ENCODE measurements around the gene MGME1.

MGME1 gene

DNA sequence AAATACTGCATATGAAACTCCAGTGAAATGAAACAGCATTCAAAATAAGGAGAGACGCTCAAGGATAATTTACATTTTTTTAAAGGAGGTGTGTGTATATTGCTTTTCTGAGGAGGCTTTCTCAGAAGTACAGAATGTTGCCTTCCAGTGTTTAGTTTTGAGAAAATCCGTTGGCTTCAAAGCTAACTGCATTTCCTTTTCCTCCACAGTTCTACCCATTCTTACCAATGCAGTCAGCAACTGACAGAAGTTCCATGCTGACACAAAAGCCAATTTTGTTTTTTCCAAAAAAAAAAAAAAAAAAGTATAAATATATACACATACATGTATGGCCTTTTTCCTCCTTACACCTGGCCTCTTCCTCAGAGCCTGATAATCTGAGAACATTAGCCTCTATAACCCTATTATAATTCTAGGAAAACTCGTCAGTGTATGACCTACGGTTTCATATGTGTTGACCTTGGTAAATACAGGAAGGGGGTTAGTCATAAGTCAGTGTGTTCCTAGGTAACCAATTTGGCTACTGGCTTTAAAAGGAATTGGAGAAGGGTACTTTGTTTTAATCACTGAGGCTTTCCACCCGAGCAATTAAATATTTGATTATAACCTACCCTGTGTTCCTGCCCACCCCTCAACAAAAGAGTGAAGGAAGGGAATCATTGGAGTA is 24.2 kb downstream of the MGME1 start:
- DNase-seq (ENCODE audit: low read depth in 2 of 2) = no peak

DNA sequence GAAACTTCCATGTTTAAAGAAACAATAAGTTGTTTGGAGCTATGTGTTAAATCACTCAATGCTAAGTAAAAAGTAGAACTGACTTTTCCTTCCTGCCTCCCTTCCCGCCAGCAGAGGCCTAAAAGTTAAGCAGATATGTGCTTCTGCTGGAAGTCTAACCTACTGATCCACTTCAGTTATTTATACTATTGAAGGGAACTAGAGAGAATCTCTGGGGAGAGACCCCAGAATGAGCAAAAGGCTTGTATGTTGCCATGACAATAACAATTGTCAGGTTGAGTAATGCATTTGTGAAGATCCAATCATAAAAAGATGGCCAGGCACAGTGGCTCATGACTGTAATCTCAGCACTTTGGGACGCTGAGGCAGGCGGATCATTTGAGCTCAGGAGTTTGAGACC is 24.7 kb downstream of the MGME1 start:
- no peak for DNase-seq (ENCODE audit: low read depth in 2 of 2)

- DNase-seq (ENCODE audit: low read depth in 2 of 2) = peak in 1 of 2 donors; percentile 26
Measured at GRCh38 chr20:17995967-17996819, 27.4 kb downstream of the MGME1 start.

DNA sequence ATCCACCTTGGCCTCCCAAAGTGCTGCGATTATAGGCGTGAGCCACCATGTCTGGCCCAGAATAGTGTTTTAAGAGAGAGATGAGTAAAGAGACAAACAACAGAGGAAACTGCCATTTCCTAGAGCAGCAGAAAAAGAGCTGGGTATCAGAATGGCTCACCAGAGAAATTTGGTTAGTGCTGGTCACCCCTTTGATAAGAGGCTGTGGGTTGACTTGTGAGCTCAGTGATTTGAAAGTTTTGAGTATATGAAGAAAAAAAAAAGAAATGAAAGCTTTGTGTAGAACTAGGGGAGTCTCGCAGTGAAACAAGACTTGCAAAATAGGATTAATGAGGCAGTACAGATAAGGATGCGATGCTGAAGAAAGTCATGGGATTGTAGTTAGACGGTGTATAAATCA is 29.6 kb downstream of the MGME1 start:
- DNase-seq (ENCODE audit: low read depth in 2 of 2) = no peak

- no peak for DNase-seq (ENCODE audit: low read depth in 2 of 2)
Measured at GRCh38 chr20:17999566-17999965, 30.7 kb downstream of the MGME1 start.

DNA sequence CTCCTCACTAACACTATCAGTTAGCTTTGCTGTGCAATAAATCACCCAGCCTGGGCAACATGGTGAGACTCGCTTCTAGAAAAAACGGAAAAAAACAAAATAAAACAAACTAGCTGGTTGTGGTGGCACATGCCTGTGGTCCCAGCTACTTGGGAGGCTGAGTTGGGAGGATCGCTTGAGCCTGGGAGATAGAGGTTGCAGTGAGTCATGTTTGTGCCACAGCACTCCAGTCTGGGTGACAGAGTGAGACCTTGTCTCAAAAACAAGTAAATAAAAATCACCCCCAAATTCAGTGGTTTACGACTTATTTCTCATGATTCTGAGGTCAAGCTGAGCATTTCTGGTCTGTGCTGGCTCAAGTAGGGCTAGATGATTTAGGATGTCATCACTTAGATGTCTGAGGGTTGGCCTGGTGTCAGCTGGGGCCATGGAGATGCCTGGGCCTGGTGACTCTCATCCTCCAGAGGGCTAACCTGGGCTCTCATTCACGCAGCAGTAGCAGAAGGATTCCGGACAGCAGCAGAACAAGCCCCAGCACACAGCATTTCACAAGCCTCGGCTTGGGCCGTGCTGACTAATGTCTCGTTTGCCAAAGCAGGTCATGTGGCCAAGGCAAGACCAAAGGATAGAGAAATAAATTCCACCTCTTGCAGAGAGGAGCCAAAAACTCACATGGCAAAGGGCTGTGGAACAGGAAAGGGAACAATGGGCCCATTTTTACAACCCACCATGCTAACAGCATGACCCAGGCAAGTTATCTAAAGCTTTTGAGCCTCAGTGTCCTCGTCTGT is 32.5 kb downstream of the MGME1 start:
- no peak for DNase-seq (ENCODE audit: low read depth in 2 of 2)

DNA sequence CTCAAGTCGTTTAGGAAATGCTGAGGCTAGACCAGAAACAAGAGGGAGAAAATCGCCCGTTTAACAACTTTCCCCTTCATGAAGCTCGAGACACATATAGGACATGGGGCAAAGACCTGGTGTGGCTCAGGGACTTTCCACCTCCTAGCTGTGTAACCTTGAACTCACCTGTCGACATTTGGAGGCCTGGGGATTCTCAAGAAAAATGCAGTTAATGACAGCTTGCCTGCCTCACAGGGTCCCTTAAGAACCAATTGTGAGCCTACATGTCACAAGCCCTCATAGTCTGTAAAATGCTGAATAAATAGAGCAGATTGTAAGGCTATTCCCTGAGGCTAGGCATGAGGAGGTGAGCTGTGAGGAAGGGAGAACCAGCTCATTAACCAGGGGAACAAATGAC is 35.1 kb downstream of the MGME1 start:
- no peak for DNase-seq (ENCODE audit: low read depth in 2 of 2)

DNA sequence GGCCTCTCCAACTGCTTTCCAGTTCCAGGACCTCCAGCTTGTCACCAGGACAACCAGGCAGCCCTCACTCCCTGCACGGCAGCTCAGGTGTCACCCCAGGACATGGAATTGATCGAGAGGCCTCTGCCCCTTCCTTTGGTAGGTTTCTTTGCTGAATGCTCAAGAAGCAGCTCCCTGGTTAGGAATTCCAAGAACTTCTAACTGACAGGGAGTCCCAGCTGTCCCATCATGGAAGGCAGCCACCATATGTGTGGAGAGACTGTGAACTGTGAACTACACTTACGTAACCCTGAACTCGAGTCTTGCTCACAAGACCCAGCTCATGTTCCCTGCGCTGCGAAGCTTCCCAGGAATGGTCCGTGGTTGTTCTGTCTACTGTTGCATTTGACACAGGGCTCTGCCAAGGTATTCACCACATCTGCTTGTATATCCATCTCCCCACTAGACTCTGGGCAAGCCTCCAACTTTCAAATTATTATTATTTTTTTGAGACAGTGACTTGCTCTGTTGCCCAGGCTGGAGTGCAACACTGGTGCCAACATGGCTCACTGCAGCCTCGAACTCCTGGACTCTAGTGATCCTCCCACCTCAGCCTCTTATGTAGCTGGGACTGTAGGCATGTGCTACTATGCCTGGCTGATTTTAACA is 35.7 kb downstream of the MGME1 start:
- DNase-seq (ENCODE audit: low read depth in 2 of 2) = no peak

GRCh38 chr20:18005170-18005989 is 36.6 kb downstream of the MGME1 start:
- DNase-seq (ENCODE audit: low read depth in 2 of 2) = no peak

GRCh38 chr20:18005990-18006364 is 37.2 kb downstream of the MGME1 start:
- no peak for DNase-seq (ENCODE audit: low read depth in 2 of 2)

DNA sequence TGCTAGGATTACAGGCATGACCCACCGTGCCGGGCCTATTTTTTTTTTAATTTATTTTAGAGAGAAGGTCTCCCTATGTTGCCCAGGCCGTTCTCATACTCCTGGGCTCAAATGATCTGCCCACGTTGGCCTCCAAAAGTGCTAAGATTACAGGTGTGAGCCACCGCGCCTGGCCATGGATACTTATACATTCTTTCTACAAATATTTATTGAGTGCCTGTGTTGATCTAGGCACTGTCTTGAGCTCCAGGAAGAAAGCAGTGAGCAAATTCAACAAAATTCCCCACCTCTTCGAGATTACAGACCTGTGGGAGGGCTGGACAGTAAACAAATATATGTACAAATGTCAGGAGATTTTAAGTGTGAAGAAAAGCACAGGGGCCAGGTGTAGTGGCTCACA is 37.9 kb downstream of the MGME1 start:
- no peak for DNase-seq (ENCODE audit: low read depth in 2 of 2)

- no peak for DNase-seq (ENCODE audit: low read depth in 2 of 2)
Measured at GRCh38 chr20:18007534-18008292, 38.9 kb downstream of the MGME1 start.

- DNase-seq (ENCODE audit: low read depth in 2 of 2) = no peak
Measured at GRCh38 chr20:18009116-18009515, 40.3 kb downstream of the MGME1 start.

GRCh38 chr20:18011482-18011881 is 42.7 kb downstream of the MGME1 start:
- DNase-seq (ENCODE audit: low read depth in 2 of 2) = no peak

DNA sequence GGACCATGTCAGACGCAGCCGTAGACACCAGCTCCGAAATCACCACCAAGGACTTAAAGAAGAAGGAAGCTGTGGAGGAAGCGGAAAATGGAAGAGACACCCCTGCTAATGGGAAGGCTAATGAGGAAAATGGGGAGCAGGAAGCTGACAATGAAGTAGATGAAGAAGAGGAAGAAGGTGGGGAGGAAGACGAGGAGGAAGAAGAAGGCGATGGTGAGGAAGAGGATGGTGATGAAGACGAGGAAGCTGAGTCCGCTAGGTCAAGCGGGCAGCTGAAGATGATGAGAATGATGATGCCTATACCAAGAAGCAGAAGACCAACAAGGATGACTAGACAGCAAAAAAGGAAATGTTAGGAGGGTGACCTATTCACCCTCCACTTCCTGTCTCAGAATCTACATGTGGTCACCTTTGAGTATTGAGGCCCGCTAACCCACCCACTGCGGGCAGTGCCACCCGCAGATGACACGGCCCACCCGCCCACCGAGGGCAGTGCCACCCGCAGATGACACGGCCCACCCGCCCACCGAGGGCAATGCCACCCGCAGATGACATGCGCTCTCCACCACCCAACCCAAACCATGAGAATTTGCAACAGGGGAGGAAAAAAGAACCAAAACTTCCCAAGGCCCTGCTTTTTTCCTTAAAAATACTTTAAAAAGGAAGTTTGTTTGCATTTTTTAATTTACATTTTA is 43.3 kb downstream of the MGME1 start:
- DNase-seq (ENCODE audit: low read depth in 2 of 2) = no peak

DNA sequence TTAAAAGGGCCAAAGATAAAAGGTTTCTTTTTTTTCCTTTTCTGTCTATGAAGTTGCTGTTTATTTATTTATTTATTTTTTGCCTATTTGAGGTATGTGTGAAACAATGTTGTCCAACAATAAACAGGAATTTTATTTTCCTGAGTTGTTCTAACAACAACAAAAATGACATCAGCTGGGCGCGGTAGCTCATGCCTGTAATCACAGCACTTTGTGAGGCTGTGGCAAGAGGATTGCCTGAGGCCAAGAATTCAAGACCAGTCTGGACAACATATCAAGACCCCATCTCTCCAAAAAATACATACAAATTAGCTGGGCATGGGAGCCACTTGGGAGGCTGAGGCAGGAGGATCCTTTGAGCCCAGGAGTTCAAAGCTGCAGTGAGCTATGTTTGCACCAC is 44.1 kb downstream of the MGME1 start:
- no peak for DNase-seq (ENCODE audit: low read depth in 2 of 2)

- no peak for DNase-seq (ENCODE audit: low read depth in 2 of 2)
Measured at GRCh38 chr20:18014411-18014810, 45.6 kb downstream of the MGME1 start.

- DNase-seq (ENCODE audit: low read depth in 2 of 2) = no peak
Measured at GRCh38 chr20:18016772-18017171, 48.0 kb downstream of the MGME1 start.

- no peak for DNase-seq (ENCODE audit: low read depth in 2 of 2)
Measured at GRCh38 chr20:18018100-18018499, 49.3 kb downstream of the MGME1 start.

DNA sequence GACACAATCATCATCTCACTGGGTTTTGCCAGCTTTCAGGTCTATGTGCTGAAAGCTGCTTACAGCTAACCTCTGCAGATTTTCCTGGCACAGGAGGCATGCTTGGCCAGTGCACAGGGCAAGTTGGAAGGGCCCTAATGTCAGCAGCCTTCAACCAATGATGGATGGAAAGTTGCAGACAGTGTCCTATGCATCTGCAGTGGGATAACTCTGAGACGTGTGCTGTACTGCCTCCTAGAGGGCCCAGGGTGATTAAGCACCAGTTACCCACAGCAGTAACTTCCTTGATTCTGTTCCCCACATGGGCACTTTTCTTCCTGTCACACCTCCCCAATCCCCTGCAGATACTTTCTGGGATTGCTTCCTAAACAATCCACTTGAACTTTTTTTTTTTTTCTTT is 50.2 kb downstream of the MGME1 start:
- DNase-seq (ENCODE audit: low read depth in 2 of 2) = no peak
